OCI-LY7 (cell line): ENCODE results near the gene PSMC1. TPM values are rescaled to one million over a fixed set of nuclear protein-coding genes. Genes with fewer than 3 reads are reported as not detected.

Experiments
- BruUV-seq: library from RNA; stranded (reverse); fragments of 400-500 nt; replicated peaks from 2 replicates; lab custom pipeline; 2021; lab: Mats Ljungman, UMichigan
- CTCF ChIA-PET: fragments of 300-600 bp; sonication (Branson Sonifier 250); formaldehyde crosslinking; loops from one replicate; lab custom pipeline; 2022; ENCODE audit warnings: antibody characterized with exemption; ENCODE audit not compliant: unreplicated experiment; lab: Charles Lee
- POLR2A ChIA-PET: fragments of 300-600 bp; sonication (Branson Sonifier 250); formaldehyde crosslinking; loops from one replicate; lab custom pipeline; 2022; ENCODE audit warnings: antibody characterized with exemption; lab: Charles Lee
- DNase-seq: peaks from one replicate; pipeline ENCODE4 v3.0.0-alpha.2; 2015; ENCODE audit warnings: low spot score
- H2AFZ ChIP-seq: fragments of 200-600 bp; sonication (generic), shearing (Covaris generic); 2 replicates; pipeline ENCODE4 v1.6.1; 2014; ENCODE audit warnings: mild to moderate bottlenecking, antibody characterized with exemption, low read length, moderate library complexity
- H3K27ac ChIP-seq: fragments of 200-600 bp; sonication (generic); 2 replicates; pipeline ENCODE4 v1.5.1; 2014; ENCODE audit warnings: mixed run types, low read depth, mild to moderate bottlenecking, moderate library complexity, low read length, inconsistent platforms; ENCODE audit not compliant: poor library complexity, severe bottlenecking
- H3K36me3 ChIP-seq: fragments of 200-600 bp; sonication (generic); 2 replicates; pipeline ENCODE4 v1.6.1; 2014; ENCODE audit warnings: mild to moderate bottlenecking, antibody characterized with exemption, low read length, moderate library complexity, mixed read lengths; ENCODE audit not compliant: insufficient read depth
- H3K4me1 ChIP-seq: fragments of 200-600 bp; sonication (generic); 2 replicates; pipeline ENCODE4 v1.5.1; 2014; ENCODE audit warnings: mild to moderate bottlenecking, low read length; ENCODE audit not compliant: insufficient read depth, poor library complexity, severe bottlenecking
- H3K4me2 ChIP-seq: fragments of 200-600 bp; sonication (generic); 2 replicates; pipeline ENCODE4 v1.6.1; 2014; ENCODE audit warnings: mild to moderate bottlenecking, low read length
- H3K4me3 ChIP-seq: fragments of 200-600 bp; sonication (generic); 2 replicates; pipeline ENCODE4 v1.5.1; 2014; ENCODE audit warnings: mild to moderate bottlenecking, low read depth, low read length; ENCODE audit not compliant: poor library complexity, severe bottlenecking
- H3K79me2 ChIP-seq: fragments of 200-600 bp; sonication (generic); 2 replicates; pipeline ENCODE4 v1.6.1; 2016; ENCODE audit warnings: low read depth, mild to moderate bottlenecking, low read length, moderate library complexity, mixed read lengths; ENCODE audit not compliant: insufficient read depth
- H3K9me2 ChIP-seq: fragments of 200-600 bp; sonication (generic); 2 replicates; pipeline ENCODE4 v1.6.1; 2016; ENCODE audit warnings: mild to moderate bottlenecking, low read length, mixed read lengths; ENCODE audit not compliant: insufficient read depth
- H3K9me3 ChIP-seq: fragments of 200-600 bp; sonication (generic); 2 replicates; pipeline ENCODE4 v1.6.1; 2014; ENCODE audit warnings: mild to moderate bottlenecking, mixed run types, low read length, mixed read lengths
- H4K20me1 ChIP-seq: fragments of 200-600 bp; sonication (generic); 2 replicates; pipeline ENCODE4 v1.6.1; 2014; ENCODE audit warnings: mild to moderate bottlenecking, antibody characterized with exemption, low read length, moderate library complexity, mixed read lengths; ENCODE audit not compliant: insufficient read depth
- EZH2phosphoT487 ChIP-seq: fragments of 200-600 bp; sonication (generic); IDR thresholded peaks from 2 replicates; pipeline ENCODE4 v1.6.1; 2018; ENCODE audit warnings: low read depth, borderline replicate concordance, mild to moderate bottlenecking, mixed run types, antibody characterized with exemption, low read length, moderate library complexity, mixed read lengths
- intact Hi-C: fragments of 100-400 bp; cut with micrococcal nuclease; formaldehyde crosslinking; loops from one replicate; pipeline ENCODE4 v1.10.0; 2022; ENCODE audit not compliant: unreplicated experiment
- total RNA-seq, 2 experiments: library from RNA; depleted of rRNA in 1 of 2; stranded (reverse); fragments of >200 nt in 1 of 2; shearing (Covaris generic) in 1 of 2; gene quantifications; 2 replicates each; pipeline ENCODE4 v1.2.3, GENCODE V29; 2014 to 2022
- TF ChIP-seq, protein P1 (sequence below): fragments of 200-600 bp; sonication (generic); conservative IDR thresholded peaks from 2 replicates; pipeline ENCODE4 v1.5.1; 2014; ENCODE audit warnings: mild to moderate bottlenecking, antibody characterized with exemption, low read length, moderate library complexity, mixed read lengths

The PSMC1 gene
- total RNA-seq, 2 experiments from 2014 or later, result 92.7 to 100 TPM

DNA sequence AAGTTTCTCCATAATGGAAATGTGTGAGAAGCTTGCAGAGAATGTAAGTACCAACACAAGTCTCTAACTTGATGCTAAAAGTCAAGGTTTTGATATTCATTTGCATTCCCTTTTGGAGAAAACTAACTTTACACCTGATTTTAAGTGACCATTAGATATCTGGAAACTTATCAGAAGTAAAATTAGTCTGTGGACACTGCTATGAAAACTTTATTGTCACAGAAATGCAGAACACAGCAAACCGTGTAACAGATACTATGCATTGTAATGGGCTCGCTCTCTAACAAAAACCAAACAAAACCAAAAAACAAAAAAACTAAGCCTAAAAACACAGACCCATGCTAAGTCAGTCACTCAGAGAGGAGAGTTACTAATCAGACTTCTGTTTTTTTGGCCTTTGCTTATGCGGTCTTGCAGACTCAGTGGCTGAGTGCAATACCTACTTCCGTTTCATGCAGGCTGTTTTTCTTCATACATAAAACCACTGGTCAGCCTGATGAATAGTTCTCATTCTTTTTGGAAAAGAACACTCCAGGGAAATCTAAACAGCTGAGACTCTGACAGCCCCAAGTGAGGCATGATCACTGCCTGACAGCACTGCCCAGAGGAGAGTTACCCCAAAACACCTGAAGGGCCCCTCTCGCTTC, 39.6 kb downstream of the PSMC1 start:
- no peak overlapping the region for H3K27ac ChIP-seq
- ChIA-PET CTCF (interaction anchor here (0.6 kb wide), 1 partner anchor 248 kb away, joined by 4 read pairs; no protein-coding TSS in a partner anchor), POLR2A (no interaction called here)
- no peaks in the 10 kb centered on the region for H3K4me1 ChIP-seq
- DNase-seq, result no peak
- no peaks in the 10 kb centered on the region for H4K20me1 ChIP-seq
- no peak overlapping the region for H3K4me2 ChIP-seq
- no peak overlapping the region for H2AFZ ChIP-seq
- BruUV-seq, result no TSS peak
- intact Hi-C loops, result no loop called here
- no peaks in the 10 kb centered on the region for H3K9me3 ChIP-seq
- H3K36me3 ChIP-seq, result peaks cover 71% of the 10 kb centered on the region
- no peaks in the 10 kb centered on the region for H3K9me2 ChIP-seq
- TF ChIP-seq, protein P1, sequence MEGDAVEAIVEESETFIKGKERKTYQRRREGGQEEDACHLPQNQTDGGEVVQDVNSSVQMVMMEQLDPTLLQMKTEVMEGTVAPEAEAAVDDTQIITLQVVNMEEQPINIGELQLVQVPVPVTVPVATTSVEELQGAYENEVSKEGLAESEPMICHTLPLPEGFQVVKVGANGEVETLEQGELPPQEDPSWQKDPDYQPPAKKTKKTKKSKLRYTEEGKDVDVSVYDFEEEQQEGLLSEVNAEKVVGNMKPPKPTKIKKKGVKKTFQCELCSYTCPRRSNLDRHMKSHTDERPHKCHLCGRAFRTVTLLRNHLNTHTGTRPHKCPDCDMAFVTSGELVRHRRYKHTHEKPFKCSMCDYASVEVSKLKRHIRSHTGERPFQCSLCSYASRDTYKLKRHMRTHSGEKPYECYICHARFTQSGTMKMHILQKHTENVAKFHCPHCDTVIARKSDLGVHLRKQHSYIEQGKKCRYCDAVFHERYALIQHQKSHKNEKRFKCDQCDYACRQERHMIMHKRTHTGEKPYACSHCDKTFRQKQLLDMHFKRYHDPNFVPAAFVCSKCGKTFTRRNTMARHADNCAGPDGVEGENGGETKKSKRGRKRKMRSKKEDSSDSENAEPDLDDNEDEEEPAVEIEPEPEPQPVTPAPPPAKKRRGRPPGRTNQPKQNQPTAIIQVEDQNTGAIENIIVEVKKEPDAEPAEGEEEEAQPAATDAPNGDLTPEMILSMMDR, result no peak
- TF ChIP-seq EZH2phosphoT487, result no peak
- H3K4me3 ChIP-seq, result no peak overlapping the region
- no peaks in the 10 kb centered on the region for H3K79me2 ChIP-seq

DNA sequence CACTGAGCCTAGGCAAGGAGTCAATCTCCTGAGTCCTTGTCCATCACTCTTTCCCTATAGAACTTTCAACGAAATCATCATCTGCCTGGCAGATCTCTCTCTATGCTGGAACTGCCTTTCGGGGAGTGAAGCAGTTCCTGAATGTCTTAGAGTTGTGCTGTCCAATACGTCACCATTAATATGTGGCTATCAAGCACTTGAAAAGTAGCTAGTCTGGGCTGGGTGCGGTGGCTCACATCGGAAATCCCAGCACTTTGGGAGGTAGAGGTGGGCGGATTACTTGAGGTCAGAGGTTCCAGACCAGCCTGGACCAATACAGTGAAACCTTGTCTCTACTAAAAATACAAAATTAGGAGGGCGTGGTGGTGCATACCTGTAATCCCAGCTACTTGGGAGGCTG, 40.3 kb downstream of the PSMC1 start:
- Histone ChIP-seq H3K79me2 (no peaks in the 10 kb centered on the region), H3K9me2 (no peaks in the 10 kb centered on the region), H3K4me1 (no peaks in the 10 kb centered on the region), H2AFZ (no peak overlapping the region), H3K9me3 (no peaks in the 10 kb centered on the region), H3K36me3 (peaks cover 72% of the 10 kb centered on the region), H3K4me2 (no peak overlapping the region), H4K20me1 (no peaks in the 10 kb centered on the region), H3K4me3 (no peak overlapping the region), H3K27ac (no peak overlapping the region)
- DNase-seq, result no peak
- POLR2A ChIA-PET, result no interaction called here
- CTCF ChIA-PET, result interaction anchor here (0.6 kb wide), 1 partner anchor 248 kb away, joined by 4 read pairs; no protein-coding TSS in a partner anchor
- TF ChIP-seq, protein P1, result no peak
- no peak for TF ChIP-seq EZH2phosphoT487
- BruUV-seq, result no TSS peak
- intact Hi-C loops, result no loop called here

DNA sequence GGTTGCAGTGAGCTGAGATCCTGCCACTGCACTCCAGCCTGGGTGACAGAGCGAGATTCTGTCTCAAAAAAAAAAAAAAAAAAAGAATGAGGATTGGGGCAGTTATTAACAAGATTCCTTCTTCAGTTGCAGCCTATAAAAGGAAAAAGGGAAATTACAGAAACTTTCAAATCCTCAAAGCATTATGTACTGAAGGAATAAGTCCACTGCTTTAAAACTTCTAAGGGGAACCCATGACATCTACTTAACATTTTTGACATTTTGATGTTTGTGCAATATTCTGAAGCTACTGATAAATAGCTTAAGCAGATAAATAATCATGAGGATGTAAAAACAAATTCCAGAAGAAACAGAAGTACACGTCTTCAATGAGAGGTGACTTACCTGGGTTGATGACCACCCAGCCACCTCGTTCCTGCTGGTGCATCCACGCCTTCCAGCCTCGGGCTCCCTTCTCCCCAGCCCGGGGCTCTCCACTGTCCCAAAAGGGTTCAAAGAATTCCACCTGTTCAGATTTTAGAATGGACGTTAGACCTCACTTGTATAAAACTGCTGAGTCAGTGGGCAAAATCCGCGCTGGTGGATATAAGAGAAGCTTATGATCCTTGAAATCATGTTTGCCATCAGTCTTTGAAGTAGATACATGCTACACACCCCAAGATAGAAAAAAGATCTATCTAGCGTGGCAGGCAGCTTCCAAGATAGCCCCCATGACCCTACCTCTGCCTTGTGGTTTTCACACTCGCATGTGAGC, 41.7 kb downstream of the PSMC1 start:
- CTCF ChIA-PET, result no interaction called here
- POLR2A ChIA-PET, result interaction anchor here (0.6 to 1.1 kb wide), 2 partner anchors 9 to 20 kb away, joined by 3 read pairs; no protein-coding TSS in a partner anchor
- no TSS peak for BruUV-seq

More for the DNA sequence above, 41.7 kb downstream of the PSMC1 start:
- no peak for TF ChIP-seq EZH2phosphoT487
- TF ChIP-seq, protein P1, result no peak
- no peak overlapping the region for H2AFZ ChIP-seq
- intact Hi-C loops, result no loop called here
- no peak for DNase-seq
- no peaks in the 10 kb centered on the region for H3K79me2 ChIP-seq
- no peak overlapping the region for H3K27ac ChIP-seq
- no peaks in the 10 kb centered on the region for H3K9me3 ChIP-seq
- H4K20me1 ChIP-seq, result no peaks in the 10 kb centered on the region
- H3K36me3 ChIP-seq, result peaks cover 72% of the 10 kb centered on the region
- no peaks in the 10 kb centered on the region for H3K4me1 ChIP-seq
- H3K4me3 ChIP-seq, result no peak overlapping the region
- H3K9me2 ChIP-seq, result no peaks in the 10 kb centered on the region
- no peak overlapping the region for H3K4me2 ChIP-seq
